WTC11 (cell line): Measurements from ENCODE around the gene PGA3. TPM values are rescaled to one million over a fixed set of nuclear protein-coding genes. Genes with fewer than 3 reads are reported as not detected.
"Not testable (repeated sequence)": the region's sequence is repeated elsewhere in the genome, so short reads cannot be mapped to it uniquely, and the experiment has no call there.

Source experiments
- ATAC-seq: fragments of 200-7000 bp; cut with Tn5 transposase; 2 replicates; pipeline ENCODE4 v1.10.0; 2021; ENCODE audit warnings: mild to moderate bottlenecking, moderate library complexity
- CTCF ChIA-PET: fragments of 300-600 bp; sonication (Branson Sonifier 250); formaldehyde crosslinking; loops from one replicate; lab custom pipeline; 2021; ENCODE audit warnings: antibody characterized with exemption; lab: Charles Lee
- POLR2A ChIA-PET: fragments of 350-600 bp; sonication (Branson Sonifier 250); formaldehyde crosslinking; loops from one replicate; lab custom pipeline; 2021; ENCODE audit warnings: antibody characterized with exemption; lab: Charles Lee
- DNase-seq: peaks from one replicate; pipeline ENCODE4 v3.0.0; 2021; ENCODE audit warnings: low spot score
- H3K27ac Mint-ChIP-seq: 2 replicates; pipeline ENCODE4 v1.8.0; 2021; ENCODE audit warnings: mixed read lengths
- H3K27me3 Mint-ChIP-seq: 2 replicates; pipeline ENCODE4 v1.8.0; 2021; ENCODE audit warnings: low read depth, mild to moderate bottlenecking, moderate library complexity, mixed read lengths
- H3K36me3 Mint-ChIP-seq: 2 replicates; pipeline ENCODE4 v1.8.0; 2021; ENCODE audit warnings: mixed read lengths
- H3K4me1 Mint-ChIP-seq: 2 replicates; pipeline ENCODE4 v1.8.0; 2022; ENCODE audit warnings: mixed read lengths
- H3K4me3 Mint-ChIP-seq: 2 replicates; pipeline ENCODE4 v1.8.0; 2021; ENCODE audit warnings: mild to moderate bottlenecking, moderate library complexity, mixed read lengths
- H3K9me3 Mint-ChIP-seq: 2 replicates; pipeline ENCODE4 v1.8.0; 2021; ENCODE audit warnings: mixed read lengths
- CREM ChIP-seq: sonication (generic); formaldehyde crosslinking; IDR thresholded peaks from 2 replicates; pipeline ENCODE4 v1.8.1; 2022; ENCODE audit warnings: mild to moderate bottlenecking, missing genetic modification reagents, moderate library complexity
- ESRRA ChIP-seq: sonication (generic); formaldehyde crosslinking; IDR thresholded peaks from 2 replicates; pipeline ENCODE4 v1.8.1; 2022; ENCODE audit warnings: mild to moderate bottlenecking, missing genetic modification reagents, borderline replicate concordance
- IRF2 ChIP-seq: sonication (generic); formaldehyde crosslinking; IDR thresholded peaks from 2 replicates; pipeline ENCODE4 v1.8.0; 2022; ENCODE audit warnings: low read depth, missing genetic modification reagents, borderline replicate concordance
- MXD4 ChIP-seq: fragments of 250-450 bp; sonication (Bioruptor Pico); IDR thresholded peaks from 2 replicates; pipeline ENCODE4 v1.8.0; 2021; ENCODE audit warnings: mild to moderate bottlenecking, moderate library complexity, borderline replicate concordance
- NFYB ChIP-seq: sonication (generic); formaldehyde crosslinking; conservative IDR thresholded peaks from 2 replicates; pipeline ENCODE4 v1.8.0; 2022; ENCODE audit warnings: low read depth, missing genetic modification reagents
- SMAD3 ChIP-seq: sonication (generic); formaldehyde crosslinking; IDR thresholded peaks from 2 replicates; pipeline ENCODE4 v1.8.0; 2022; ENCODE audit warnings: missing genetic modification reagents, mild to moderate bottlenecking, borderline replicate concordance
- STAT6 ChIP-seq: sonication (generic); formaldehyde crosslinking; conservative IDR thresholded peaks from 2 replicates; pipeline ENCODE4 v1.8.1; 2023; ENCODE audit warnings: mild to moderate bottlenecking, low read depth, missing genetic modification reagents, moderate library complexity
- USF1 ChIP-seq: sonication (generic); formaldehyde crosslinking; IDR thresholded peaks from 2 replicates; pipeline ENCODE4 v1.8.0; 2022; ENCODE audit warnings: mild to moderate bottlenecking, missing genetic modification reagents
- ZNF317 ChIP-seq: sonication (generic); formaldehyde crosslinking; IDR thresholded peaks from 2 replicates; pipeline ENCODE4 v1.8.1; 2023; ENCODE audit warnings: low read depth, mild to moderate bottlenecking, moderate library complexity, missing genetic modification reagents, borderline replicate concordance
- ZNF416 ChIP-seq: fragments of 250-450 bp; sonication (Bioruptor Pico); IDR thresholded peaks from 2 replicates; pipeline ENCODE4 v1.9.0; 2021; ENCODE audit warnings: mild to moderate bottlenecking, inconsistent platforms
- ZNF512 ChIP-seq: sonication (generic); formaldehyde crosslinking; IDR thresholded peaks from 2 replicates; pipeline ENCODE4 v1.8.1; 2022; ENCODE audit warnings: missing genetic modification reagents, borderline replicate concordance
- ZNF532 ChIP-seq: fragments of 250-450 bp; sonication (Bioruptor Pico); IDR thresholded peaks from 2 replicates; pipeline ENCODE4 v1.9.0; 2021; ENCODE audit warnings: mild to moderate bottlenecking, borderline replicate concordance
- total RNA-seq: library from RNA; stranded (reverse); gene quantifications from 3 replicates; pipeline ENCODE4 v1.2.3, GENCODE V29; 2021

Gene PGA3
- total RNA-seq, 1 experiment from 2014 or later: 0.20 TPM

GRCh38 chr11:61164606-61165424, 38.5 kb upstream of the PGA3 start (continued):
- no peak for TF ChIP-seq ZNF532 (CRISPR knock-in tag)
- TF ChIP-seq IRF2 (CRISPR knock-in tag): no peak
- TF ChIP-seq USF1 (CRISPR knock-in tag): no peak
- TF ChIP-seq MXD4 (CRISPR knock-in tag): no peak
- no peak for TF ChIP-seq ZNF416 (CRISPR knock-in tag)
- TF ChIP-seq, all 79 proteins: peak for 0

GRCh38 chr11:61165785-61166184, 37.5 kb upstream of the PGA3 start:
- POLR2A ChIA-PET, H3K36me3 Mint-ChIP-seq, H3K9me3 Mint-ChIP-seq, DNase-seq, H3K27me3 Mint-ChIP-seq, H3K4me3 Mint-ChIP-seq, CTCF ChIA-PET, H3K27ac Mint-ChIP-seq, ATAC-seq: not testable (repeated sequence)
- H3K4me1 Mint-ChIP-seq: peaks cover 20% of the 10 kb centered on the region; the same call in 1 of the 2 replicates

- POLR2A ChIA-PET, DNase-seq, CTCF ChIA-PET, H3K9me3 Mint-ChIP-seq, H3K36me3 Mint-ChIP-seq, H3K27ac Mint-ChIP-seq, H3K4me3 Mint-ChIP-seq, H3K27me3 Mint-ChIP-seq, ATAC-seq: not testable (repeated sequence)
- H3K4me1 Mint-ChIP-seq: peaks cover 20% of the 10 kb centered on the region; the same call in 1 of the 2 replicates
These were observed 37.0 kb upstream of the PGA3 start for GRCh38 chr11:61166331-61166730.

GRCh38 chr11:61168042-61168688, 35.1 kb upstream of the PGA3 start:
- peaks cover 8% of the 10 kb centered on the region for H3K27me3 Mint-ChIP-seq
- H3K4me1 Mint-ChIP-seq: peaks cover 9% of the 10 kb centered on the region; the same call in 1 of the 2 replicates
- peaks cover 3% of the 10 kb centered on the region; the same call in 1 of the 2 replicates for H3K36me3 Mint-ChIP-seq
- no peak overlapping the region for H3K4me3 Mint-ChIP-seq
- ATAC-seq: no peak
- peaks cover 17% of the 10 kb centered on the region for H3K9me3 Mint-ChIP-seq
- ChIA-PET CTCF (interaction anchor here (2.0 kb wide), 1 partner anchor 8 kb away, joined by 4 read pairs; no protein-coding TSS in a partner anchor), POLR2A (interaction anchor here (0.7 kb wide), 1 partner anchor 49 kb away, joined by 5 read pairs; no protein-coding TSS in a partner anchor)
- no peak overlapping the region for H3K27ac Mint-ChIP-seq
- no peak for DNase-seq
- TF ChIP-seq SMAD3 (CRISPR knock-in tag) (no peak), STAT6 (CRISPR knock-in tag) (no peak), USF1 (CRISPR knock-in tag) (no peak), ZNF317 (CRISPR knock-in tag) (no peak), ZNF416 (CRISPR knock-in tag) (no peak), NFYB (no peak), MXD4 (CRISPR knock-in tag) (no peak), ZNF512 (CRISPR knock-in tag) (no peak), CREM (CRISPR knock-in tag) (no peak), ESRRA (CRISPR knock-in tag) (no peak)
